Measurements from ENCODE around the gene ZFAND3. TPM values are rescaled to one million over a fixed set of nuclear protein-coding genes. Genes with fewer than 3 reads are reported as not detected.
A peak's percentile ranks its signal among the peaks of the same experiment; 100 is the strongest.

ZFAND3 gene
- total and polyA plus RNA-seq, 2 donors (not counting 3 experiments of a cell fraction or from before 2014, with no cell fraction given), result 15.4 to 54.2 TPM

GRCh38 chr6:37822851-37823682 lies 3.5 kb downstream of the ZFAND3 start:
- H3K9ac ChIP-seq (replicated peaks; ENCODE audit: extremely low read depth, insufficient read depth, low read length), result no peak overlapping the region
- FAIRE-seq, result peak; percentile 55
- H3K4me2 ChIP-seq (ENCODE audit: insufficient read depth, low read length), result peak overlapping the region; percentile 41
- dilution Hi-C loops (cut with MboI; ENCODE audit: extremely low pct_ligation_motif_present, low sequenced_read_pairs) (no loop called here), intact Hi-C loops (cut with micrococcal nuclease) (no loop called here)
- H3K9me3 ChIP-seq (replicated peaks; ENCODE audit: control insufficient read depth, insufficient read depth, low read length), result no peaks in the 10 kb centered on the region
- TF ChIP-seq JUN (IDR thresholded peaks at IDR 0.05; ENCODE audit: borderline replicate concordance, insufficient read depth, insufficient read length, low read depth) (no peak), FOS (IDR thresholded peaks at IDR 0.05; ENCODE audit: borderline replicate concordance, insufficient read depth, low read length) (no peak), POLR2AphosphoS5 (IDR thresholded peaks at IDR 0.05; ENCODE audit: insufficient read depth, low read depth, low read length) (no peak), MAX (IDR thresholded peaks at IDR 0.05; ENCODE audit: insufficient read depth, insufficient read length) (no peak), MYC (IDR thresholded peaks at IDR 0.05; ENCODE audit: low read depth, low read length) (no peak)
- H3K9me1 ChIP-seq (replicated peaks; ENCODE audit: control insufficient read depth, extremely low read depth, insufficient read depth, low read length), result no peaks in the 10 kb centered on the region
- ChIA-PET CTCF (interaction anchor here (1.1 to 1.8 kb wide), 2 partner anchors 22 to 32 kb away, joined by 3 to 8 read pairs; no protein-coding TSS in a partner anchor), POLR2A (no interaction called here)
- no peak overlapping the region for H3K27ac ChIP-seq (ENCODE audit: insufficient read depth, low read depth, low read length)
- H3K4me3 ChIP-seq (replicated peaks in 1 of 3; ENCODE audit: insufficient read depth in 1 of 3, low read depth in 1 of 3, low read length in 3 of 3), result peak overlapping the region in 1 of 3 experiments; percentile 7
- peaks cover 15% of the 10 kb centered on the region for H4K20me1 ChIP-seq (replicated peaks; ENCODE audit: control insufficient read depth, extremely low read depth, insufficient read depth, low read length)
- peaks cover 35% of the 10 kb centered on the region for H3K4me1 ChIP-seq (ENCODE audit: control insufficient read depth, extremely low read depth, insufficient read depth, low read length)
- peaks cover 80% of the 10 kb centered on the region for H3K79me2 ChIP-seq (ENCODE audit: control insufficient read depth, insufficient read depth, low read length)
- peak; percentile 68 for DNase-seq (ENCODE audit: low read depth, low spot score)
- H2AFZ ChIP-seq (ENCODE audit: low read depth, low read length), result no peak overlapping the region
- BruUV-seq (replicated peaks), result no TSS peak
- no peaks in the 10 kb centered on the region for H3K36me3 ChIP-seq (ENCODE audit: control insufficient read depth in 2 of 2, extremely low read depth in 1 of 2, insufficient read depth in 2 of 2, low read length in 2 of 2)
- H3K27me3 ChIP-seq (ENCODE audit: control insufficient read depth in 2 of 2, insufficient read depth in 2 of 2, low read length in 2 of 2), result no peaks in the 10 kb centered on the region

- H3K36me3 ChIP-seq (ENCODE audit: control insufficient read depth in 2 of 2, extremely low read depth in 1 of 2, insufficient read depth in 2 of 2, low read length in 2 of 2), result no peaks in the 10 kb centered on the region
- peaks cover 19% of the 10 kb centered on the region for H4K20me1 ChIP-seq (replicated peaks; ENCODE audit: control insufficient read depth, extremely low read depth, insufficient read depth, low read length)
- no peaks in the 10 kb centered on the region for H3K9me1 ChIP-seq (replicated peaks; ENCODE audit: control insufficient read depth, extremely low read depth, insufficient read depth, low read length)
- H3K9ac ChIP-seq (replicated peaks; ENCODE audit: extremely low read depth, insufficient read depth, low read length), result no peak overlapping the region
- no TSS peak for BruUV-seq (replicated peaks)
- FAIRE-seq (no peak), DNase-seq (ENCODE audit: low read depth, low spot score) (no peak)
- no peaks in the 10 kb centered on the region for H3K9me3 ChIP-seq (replicated peaks; ENCODE audit: control insufficient read depth, insufficient read depth, low read length)
- peaks cover 32% of the 10 kb centered on the region for H3K4me1 ChIP-seq (ENCODE audit: control insufficient read depth, extremely low read depth, insufficient read depth, low read length)
- no peak overlapping the region for H2AFZ ChIP-seq (ENCODE audit: low read depth, low read length)
- POLR2A ChIA-PET, result no interaction called here
- intact Hi-C loops (cut with micrococcal nuclease), result no loop called here
- no peak overlapping the region for H3K4me3 ChIP-seq (replicated peaks in 1 of 3; ENCODE audit: insufficient read depth in 1 of 3, low read depth in 1 of 3, low read length in 3 of 3)
- H3K27me3 ChIP-seq (ENCODE audit: control insufficient read depth in 2 of 2, insufficient read depth in 2 of 2, low read length in 2 of 2), result no peaks in the 10 kb centered on the region
- H3K4me2 ChIP-seq (ENCODE audit: insufficient read depth, low read length), result no peak overlapping the region
- TF ChIP-seq CTCF (IDR thresholded peaks at IDR 0.05; ENCODE audit: extremely low read depth in 1 of 2, insufficient read depth in 1 of 2, low read depth in 1 of 2, low read length in 2 of 2) (no peak), FOS (IDR thresholded peaks at IDR 0.05; ENCODE audit: borderline replicate concordance, insufficient read depth, low read length) (no peak), JUN (IDR thresholded peaks at IDR 0.05; ENCODE audit: borderline replicate concordance, insufficient read depth, insufficient read length, low read depth) (no peak), MAX (IDR thresholded peaks at IDR 0.05; ENCODE audit: insufficient read depth, insufficient read length) (no peak), MYC (IDR thresholded peaks at IDR 0.05; ENCODE audit: low read depth, low read length) (no peak), GATA2 (IDR thresholded peaks at IDR 0.05; ENCODE audit: insufficient read depth, insufficient read length, low read depth, low read length) (no peak), POLR2AphosphoS5 (IDR thresholded peaks at IDR 0.05; ENCODE audit: insufficient read depth, low read depth, low read length) (no peak), POLR2A (IDR thresholded peaks at IDR 0.05; ENCODE audit: low read depth, low read length) (no peak), EZH2 (IDR thresholded peaks at IDR 0.05; ENCODE audit: borderline replicate concordance, low read depth, low read length, severe bottlenecking) (no peak)
- no peak overlapping the region for H3K27ac ChIP-seq (ENCODE audit: insufficient read depth, low read depth, low read length)
- peaks cover 91% of the 10 kb centered on the region for H3K79me2 ChIP-seq (ENCODE audit: control insufficient read depth, insufficient read depth, low read length)
- CTCF ChIA-PET, result interaction anchor here (1.1 to 1.8 kb wide), 2 partner anchors 21 to 33 kb away, joined by 3 to 8 read pairs; no protein-coding TSS in a partner anchor
- dilution Hi-C loops (cut with MboI; ENCODE audit: extremely low pct_ligation_motif_present, low sequenced_read_pairs), result no loop called here
Measured at GRCh38 chr6:37824170-37824569, 4.6 kb downstream of the ZFAND3 start.
